ENCODE results near the gene SLC9C2.
"Not testable (repeated sequence)": the region's sequence is repeated elsewhere in the genome, so short reads cannot be mapped to it uniquely, and the experiment has no call there.

The SLC9C2 gene

GRCh38 chr1:173523329-173523728, 79.5 kb downstream of the SLC9C2 start:
- no peak for DNase-seq

DNA sequence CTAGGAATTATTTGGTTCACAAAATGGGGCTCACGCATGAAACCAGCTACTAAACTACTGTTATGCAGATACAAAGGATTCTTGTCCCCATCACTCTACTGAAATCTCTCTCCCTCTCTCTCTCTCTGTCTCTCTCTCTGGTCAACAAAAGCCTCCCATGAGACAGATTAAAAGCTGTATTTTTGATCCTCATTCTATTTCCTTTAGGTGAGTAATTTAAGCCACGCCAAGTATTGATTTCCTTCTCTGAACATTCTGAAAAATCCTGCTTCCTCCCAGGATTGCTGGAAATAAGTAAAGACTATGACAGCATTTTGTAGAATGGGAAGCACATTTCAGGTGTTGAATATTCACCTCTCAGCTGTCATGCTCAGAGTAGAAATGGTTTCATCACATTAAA, 82.1 kb downstream of the SLC9C2 start:
- no peak for DNase-seq

- DNase-seq, result not testable (repeated sequence)
These were observed 88.4 kb downstream of the SLC9C2 start for GRCh38 chr1:173514503-173514902.

GRCh38 chr1:173509797-173510196, 93.1 kb downstream of the SLC9C2 start:
- no peak for DNase-seq

DNA sequence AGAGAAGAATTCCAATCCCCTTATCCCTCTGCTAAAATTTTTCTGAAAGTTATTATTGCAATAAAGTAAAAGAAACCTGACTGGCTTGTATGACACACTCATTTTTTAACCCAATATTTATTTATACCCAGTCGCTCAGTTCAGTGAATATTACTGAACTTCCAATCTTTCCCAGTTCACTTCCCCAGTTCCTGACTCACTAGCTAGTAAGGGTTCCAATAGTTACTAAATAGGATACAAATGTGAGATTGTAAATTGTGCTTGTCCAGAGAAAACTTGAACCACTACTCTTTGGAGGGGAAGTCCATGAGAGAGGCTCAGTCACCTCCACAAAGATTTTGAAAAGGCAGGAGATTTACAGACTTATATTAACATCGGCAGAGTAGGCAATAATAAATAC, 94.3 kb downstream of the SLC9C2 start:
- DNase-seq, result no peak

DNA sequence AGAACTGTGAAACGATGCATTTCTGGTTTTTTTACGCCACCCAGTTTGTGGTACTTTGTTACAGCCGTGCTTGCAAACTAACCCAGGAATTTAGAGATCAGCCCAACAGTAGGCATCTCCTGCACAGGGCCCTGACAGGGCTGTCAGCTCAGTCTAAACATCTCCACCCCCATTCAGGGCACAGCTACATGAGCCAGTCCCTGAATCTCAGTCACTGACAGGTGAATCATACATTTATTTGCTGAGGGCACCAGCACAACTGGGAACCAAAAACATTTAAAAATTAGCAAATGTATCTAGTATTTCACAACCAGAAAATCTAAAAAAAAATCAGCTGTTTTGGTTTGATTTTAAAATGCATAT, 95.0 kb downstream of the SLC9C2 start:
- no peak for DNase-seq

DNA sequence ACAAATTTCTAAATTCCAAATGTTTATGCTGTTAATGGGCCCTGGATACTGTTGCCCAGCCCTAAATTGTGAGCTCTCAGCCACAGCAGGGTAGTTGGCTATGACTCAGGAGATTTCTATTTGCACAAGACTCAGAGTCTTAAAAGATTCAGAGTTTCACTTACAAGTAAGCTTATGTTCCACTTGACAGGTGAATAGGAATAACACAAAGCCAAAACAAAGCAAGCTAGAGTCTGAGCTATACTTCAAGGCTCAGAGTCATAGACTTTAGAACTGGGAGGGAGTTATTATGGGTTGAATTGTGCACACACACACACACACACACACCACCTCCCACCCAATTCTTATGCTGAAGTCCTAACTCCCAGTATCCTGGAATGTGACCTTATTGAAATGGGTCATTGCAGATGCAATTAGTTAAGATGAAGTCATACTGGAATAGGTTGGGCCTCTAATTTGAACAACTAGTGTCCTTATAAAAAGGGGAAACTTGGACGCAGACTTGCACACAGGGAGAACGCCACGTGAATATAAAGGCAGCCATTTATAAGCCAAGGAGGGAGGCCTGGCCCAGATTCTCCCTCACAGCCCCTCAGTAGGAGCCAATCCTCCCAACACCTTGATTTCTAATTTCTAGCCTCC, 95.5 kb downstream of the SLC9C2 start:
- DNase-seq, result no peak

DNA sequence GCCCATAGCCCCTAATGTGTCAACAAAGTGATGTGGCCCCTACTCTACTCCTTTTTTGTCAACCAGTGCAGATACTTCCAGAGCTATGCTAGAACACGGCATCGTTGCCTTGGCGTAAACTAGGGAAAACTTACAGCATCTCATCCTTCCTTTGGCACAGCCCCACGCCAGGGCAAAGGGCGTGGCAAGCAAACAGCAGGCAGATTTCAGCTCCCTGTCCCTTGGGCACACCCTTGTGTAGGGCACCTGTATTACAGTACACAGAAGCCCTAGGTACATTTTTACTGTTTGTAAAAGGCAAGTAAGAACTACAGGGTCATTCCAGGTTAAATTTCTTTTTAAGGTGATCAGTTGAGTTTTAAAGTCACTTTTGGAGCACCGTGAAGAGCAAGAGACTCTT, 96.4 kb downstream of the SLC9C2 start:
- no peak for DNase-seq

DNA sequence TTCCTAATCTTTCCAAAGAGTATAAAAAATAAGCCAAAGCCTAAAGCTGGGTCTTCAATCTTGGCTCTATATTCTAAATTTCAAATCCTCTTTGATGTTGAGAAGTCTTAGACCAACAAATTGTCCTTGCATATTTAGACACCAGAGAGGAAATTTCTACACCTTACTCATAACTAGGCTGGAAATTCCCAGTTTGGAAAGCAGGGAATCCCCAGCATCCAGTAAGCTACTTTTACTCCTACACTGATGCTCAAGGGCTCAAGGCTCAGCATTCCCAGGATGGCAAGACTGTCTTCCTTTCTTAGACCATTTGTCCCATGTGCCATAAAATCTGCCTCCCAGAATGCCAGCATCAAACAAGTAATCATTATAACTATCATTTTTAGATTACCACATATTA, 97.5 kb downstream of the SLC9C2 start:
- no peak for DNase-seq

- no peak for DNase-seq
These were observed 98.6 kb downstream of the SLC9C2 start for GRCh38 chr1:173504268-173504667.

DNA sequence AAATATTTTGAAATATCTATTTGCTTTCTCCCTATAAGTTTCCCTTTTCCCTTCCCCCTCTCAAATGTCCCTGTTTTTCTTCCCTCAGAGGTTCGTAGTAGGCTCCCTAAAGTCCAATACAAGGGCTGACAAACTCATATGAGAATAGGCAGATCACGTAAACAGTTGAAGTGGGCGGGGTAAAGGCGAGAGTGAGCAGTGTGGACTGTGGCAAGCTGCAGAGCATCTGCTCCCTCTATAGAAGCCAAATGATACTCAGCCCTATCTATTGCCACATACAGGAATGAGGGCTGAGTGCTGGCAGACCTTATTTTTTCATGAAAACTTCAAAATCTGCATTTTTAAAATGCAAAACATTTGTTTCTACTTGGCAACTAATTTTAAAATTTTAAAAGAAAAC, 99.5 kb downstream of the SLC9C2 start:
- no peak for DNase-seq

GRCh38 chr1:173502104-173502503, 100.8 kb downstream of the SLC9C2 start:
- no peak for DNase-seq

- no peak for DNase-seq
These were observed 103.1 kb downstream of the SLC9C2 start for GRCh38 chr1:173499729-173500128.

DNA sequence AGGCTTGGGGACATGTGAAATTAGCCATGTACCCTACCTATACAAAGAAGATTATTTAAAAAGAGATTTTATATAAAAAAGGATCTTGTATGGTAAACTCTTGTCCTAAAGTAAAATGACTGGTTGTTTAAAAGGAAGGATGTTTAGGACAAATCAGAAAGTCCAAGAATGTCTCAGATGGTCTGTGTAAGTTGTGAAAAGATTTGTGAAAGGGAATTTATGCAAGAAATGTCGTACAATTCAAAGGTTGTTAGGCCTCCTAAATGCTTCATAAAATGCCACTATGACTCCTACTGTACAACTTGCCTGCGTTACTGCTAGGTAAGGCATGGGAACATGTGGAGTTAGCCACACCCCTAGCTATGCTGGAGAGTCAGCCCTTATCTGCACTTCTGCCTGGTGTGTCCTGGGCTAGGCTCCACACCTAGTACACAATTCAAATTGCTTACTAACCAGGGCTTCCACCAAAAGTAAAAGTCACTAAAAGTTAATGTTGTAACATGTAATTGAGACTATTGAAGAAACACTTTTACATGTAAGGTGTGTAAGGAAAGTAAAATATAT, 106.0 kb downstream of the SLC9C2 start:
- DNase-seq, result no peak

DNA sequence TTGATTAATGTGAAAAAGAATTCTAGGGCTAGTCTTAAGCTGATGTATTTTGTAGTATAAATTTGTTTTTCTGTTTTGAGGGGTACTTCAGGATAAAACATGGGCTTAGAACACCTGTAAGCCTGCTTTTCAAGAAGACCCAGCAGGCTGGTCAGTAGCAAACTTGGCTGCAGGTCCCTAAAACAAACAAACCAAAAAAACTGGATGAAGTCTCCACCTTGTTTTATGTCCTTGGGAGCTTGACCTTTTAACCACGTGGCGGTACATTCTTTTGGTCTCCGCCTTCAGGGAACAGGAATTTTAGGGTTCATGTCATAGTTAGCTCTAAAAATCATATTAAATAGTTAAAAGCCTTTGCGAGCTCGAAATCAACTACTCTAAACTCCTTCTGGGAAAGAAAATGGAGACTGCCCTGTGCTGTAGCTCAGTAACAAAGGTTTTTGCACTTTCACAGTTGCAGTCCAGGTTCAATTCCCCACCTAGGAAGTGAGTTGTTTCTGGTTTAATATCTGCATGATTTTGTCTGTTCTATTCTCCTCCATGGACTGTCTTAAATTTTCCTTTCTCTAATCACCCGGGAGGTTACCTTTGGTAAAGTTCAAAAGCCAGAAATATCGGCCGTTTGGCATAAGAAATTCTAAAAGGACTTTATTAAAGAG, 107.1 kb downstream of the SLC9C2 start:
- DNase-seq, result no peak

GRCh38 chr1:173493125-173493524, 109.7 kb downstream of the SLC9C2 start:
- DNase-seq, result not testable (repeated sequence)

DNA sequence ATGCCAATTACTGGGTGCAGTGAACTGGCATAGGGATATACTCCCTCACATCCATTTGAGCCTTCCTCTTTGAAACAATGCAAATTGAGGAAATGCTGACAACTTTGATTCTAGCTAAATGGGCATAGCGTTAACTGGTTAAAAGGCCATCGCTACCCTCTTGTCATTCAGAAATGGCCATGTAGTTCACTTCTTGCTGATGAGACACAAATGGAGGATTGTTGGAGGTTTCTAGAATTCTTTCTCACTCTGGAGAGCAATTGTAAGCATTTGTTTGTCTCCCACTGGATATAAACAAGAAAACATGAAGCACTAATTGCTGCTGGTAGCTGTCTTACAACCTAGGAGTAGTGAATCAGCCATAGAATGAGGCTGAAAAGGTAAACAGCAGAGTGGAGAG, 111.4 kb downstream of the SLC9C2 start:
- DNase-seq, result no peak

- no peak for DNase-seq
These were observed 112.9 kb downstream of the SLC9C2 start for GRCh38 chr1:173489929-173490328.

GRCh38 chr1:173489149-173489600, 113.7 kb downstream of the SLC9C2 start:
- no peak for DNase-seq

DNA sequence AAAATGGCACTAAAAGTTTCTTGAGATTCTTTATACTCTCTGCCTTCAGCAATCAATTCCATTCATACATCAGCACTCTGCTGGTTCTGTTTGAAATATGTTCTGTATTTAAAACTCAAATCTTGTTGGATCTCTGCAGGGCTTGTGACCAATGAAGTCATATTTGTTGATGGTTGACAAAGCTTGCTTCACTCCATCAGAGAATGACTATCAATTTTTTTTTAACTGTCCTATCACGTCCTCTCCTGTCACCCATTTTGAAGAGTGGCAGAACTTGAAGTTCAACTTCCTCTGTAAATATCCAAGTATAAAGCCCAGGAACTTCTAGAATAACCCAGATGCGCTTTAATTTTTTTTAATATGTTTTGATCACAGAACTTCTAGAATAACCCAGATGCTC, 114.9 kb downstream of the SLC9C2 start:
- DNase-seq, result no peak

DNA sequence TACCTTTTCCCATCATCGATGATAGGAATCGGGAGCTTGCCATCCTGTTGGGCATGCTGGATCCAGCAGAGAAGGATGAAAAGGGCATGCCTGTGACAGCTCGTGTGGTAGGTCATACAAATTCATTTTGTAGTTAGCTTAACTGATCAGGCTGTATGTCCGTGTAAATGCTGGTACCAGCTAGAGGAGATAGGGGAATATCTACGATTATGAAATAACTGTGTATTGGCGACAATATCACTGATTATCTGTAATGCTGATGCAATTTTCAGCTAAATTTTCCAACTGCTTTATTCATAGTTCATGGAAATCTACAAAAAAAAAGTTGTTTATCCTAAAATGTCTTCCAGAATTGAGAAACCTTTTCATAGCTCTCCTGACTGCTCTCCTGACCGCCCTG, 117.5 kb downstream of the SLC9C2 start:
- DNase-seq, result no peak

GRCh38 chr1:173484276-173484675, 118.6 kb downstream of the SLC9C2 start:
- DNase-seq, result no peak

GRCh38 chr1:173482683-173483082, 120.2 kb downstream of the SLC9C2 start:
- DNase-seq, result no peak

DNA sequence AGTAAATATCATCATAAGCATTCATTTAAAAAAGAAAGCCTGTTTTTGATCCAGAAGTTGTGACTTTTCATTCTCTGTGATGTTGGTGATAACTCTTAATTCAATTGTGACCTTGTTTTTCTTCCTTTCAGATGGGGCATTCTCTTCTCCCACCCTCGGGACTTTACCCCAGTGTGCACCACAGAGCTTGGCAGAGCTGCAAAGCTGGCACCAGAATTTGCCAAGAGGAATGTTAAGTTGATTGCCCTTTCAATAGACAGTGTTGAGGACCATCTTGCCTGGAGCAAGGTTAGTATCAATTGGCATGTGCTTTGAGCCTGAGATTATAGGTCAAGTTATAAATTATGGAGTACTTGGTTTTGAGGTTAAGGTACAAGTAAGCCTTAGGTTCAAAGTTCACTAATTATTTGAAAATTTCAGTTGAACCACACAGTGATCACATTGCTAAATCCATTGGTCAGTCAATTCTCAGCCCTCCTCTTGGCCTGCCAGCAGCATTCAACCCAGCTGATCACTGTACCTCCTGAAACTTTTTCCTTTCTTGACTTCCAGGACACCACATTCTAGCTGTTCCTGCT, 121.6 kb downstream of the SLC9C2 start:
- no peak for DNase-seq
